ENCODE measurements around the gene SAMD11. TPM values are rescaled to one million over a fixed set of nuclear protein-coding genes. Genes with fewer than 3 reads are reported as not detected.

Gene SAMD11
- total and polyA plus RNA-seq, 2 of the 13 experiments (the other 11 are each of a cell fraction or from before 2014, with no cell fraction given), result 0.11 TPM; not detected in 1

DNA sequence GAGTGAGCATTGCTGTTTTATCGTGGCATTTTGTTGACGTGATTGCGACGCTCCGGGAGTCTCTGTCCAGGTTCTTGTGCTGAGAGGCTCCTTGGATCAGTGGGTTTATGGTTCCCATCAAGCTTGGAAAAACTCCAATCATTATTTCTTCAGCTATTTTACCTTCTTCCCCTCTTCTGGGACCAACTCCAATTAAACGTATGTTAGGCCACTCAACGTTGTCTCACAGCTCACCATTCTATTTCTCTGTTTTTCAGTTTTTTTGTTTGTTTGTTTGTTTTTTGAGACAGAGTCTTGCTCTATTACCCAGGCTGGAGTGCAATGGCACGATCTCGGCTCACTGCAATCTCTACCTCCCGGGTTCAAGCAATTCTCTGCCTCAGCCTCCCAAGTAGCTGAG is 68.2 kb downstream of the SAMD11 start (continued):
- TF ChIP-seq, protein P1, sequence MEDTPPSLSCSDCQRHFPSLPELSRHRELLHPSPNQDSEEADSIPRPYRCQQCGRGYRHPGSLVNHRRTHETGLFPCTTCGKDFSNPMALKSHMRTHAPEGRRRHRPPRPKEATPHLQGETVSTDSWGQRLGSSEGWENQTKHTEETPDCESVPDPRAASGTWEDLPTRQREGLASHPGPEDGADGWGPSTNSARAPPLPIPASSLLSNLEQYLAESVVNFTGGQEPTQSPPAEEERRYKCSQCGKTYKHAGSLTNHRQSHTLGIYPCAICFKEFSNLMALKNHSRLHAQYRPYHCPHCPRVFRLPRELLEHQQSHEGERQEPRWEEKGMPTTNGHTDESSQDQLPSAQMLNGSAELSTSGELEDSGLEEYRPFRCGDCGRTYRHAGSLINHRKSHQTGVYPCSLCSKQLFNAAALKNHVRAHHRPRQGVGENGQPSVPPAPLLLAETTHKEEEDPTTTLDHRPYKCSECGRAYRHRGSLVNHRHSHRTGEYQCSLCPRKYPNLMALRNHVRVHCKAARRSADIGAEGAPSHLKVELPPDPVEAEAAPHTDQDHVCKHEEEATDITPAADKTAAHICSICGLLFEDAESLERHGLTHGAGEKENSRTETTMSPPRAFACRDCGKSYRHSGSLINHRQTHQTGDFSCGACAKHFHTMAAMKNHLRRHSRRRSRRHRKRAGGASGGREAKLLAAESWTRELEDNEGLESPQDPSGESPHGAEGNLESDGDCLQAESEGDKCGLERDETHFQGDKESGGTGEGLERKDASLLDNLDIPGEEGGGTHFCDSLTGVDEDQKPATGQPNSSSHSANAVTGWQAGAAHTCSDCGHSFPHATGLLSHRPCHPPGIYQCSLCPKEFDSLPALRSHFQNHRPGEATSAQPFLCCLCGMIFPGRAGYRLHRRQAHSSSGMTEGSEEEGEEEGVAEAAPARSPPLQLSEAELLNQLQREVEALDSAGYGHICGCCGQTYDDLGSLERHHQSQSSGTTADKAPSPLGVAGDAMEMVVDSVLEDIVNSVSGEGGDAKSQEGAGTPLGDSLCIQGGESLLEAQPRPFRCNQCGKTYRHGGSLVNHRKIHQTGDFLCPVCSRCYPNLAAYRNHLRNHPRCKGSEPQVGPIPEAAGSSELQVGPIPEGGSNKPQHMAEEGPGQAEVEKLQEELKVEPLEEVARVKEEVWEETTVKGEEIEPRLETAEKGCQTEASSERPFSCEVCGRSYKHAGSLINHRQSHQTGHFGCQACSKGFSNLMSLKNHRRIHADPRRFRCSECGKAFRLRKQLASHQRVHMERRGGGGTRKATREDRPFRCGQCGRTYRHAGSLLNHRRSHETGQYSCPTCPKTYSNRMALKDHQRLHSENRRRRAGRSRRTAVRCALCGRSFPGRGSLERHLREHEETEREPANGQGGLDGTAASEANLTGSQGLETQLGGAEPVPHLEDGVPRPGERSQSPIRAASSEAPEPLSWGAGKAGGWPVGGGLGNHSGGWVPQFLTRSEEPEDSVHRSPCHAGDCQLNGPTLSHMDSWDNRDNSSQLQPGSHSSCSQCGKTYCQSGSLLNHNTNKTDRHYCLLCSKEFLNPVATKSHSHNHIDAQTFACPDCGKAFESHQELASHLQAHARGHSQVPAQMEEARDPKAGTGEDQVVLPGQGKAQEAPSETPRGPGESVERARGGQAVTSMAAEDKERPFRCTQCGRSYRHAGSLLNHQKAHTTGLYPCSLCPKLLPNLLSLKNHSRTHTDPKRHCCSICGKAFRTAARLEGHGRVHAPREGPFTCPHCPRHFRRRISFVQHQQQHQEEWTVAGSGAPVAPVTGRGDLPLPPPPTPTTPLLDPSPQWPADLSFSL (CRISPR knock-in tag; IDR thresholded peaks at IDR 0.05), result no peak
- no peak for TF ChIP-seq KAT7 (CRISPR knock-in tag; IDR thresholded peaks at IDR 0.05; ENCODE audit: borderline replicate concordance)

DNA sequence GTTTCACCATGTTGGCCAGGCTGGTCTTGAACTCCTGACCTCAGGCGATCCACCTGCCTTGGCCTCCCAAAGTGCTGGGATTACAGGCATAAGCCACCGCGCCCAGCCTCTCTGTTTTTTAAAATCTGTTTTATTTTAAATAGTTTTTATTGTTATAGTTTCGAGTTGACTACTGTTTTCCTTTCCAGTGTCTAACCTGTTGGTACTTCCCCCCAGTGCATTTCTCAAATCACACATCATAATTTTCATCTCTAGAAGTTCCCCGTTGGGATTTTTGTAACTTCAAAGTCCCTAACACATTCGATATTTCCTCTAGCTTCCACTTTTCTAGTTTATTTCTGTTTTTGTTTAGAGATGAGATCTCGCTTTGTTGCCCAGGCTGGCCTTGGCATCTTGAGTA is 68.6 kb downstream of the SAMD11 start:
- H3K9ac ChIP-seq (ENCODE audit: insufficient read depth, low read depth, low read length), result no peak overlapping the region
- ChIA-PET POLR2A (no interaction called here), CTCF (ENCODE audit: low intra/inter-chr PET ratio, low total read pairs) (no interaction called here)
- in situ Hi-C loops (cut with HindIII; ENCODE audit: extremely low pct_ligation_motif_present, low pct_unique_long_range_greater_than_20kb), result no loop called here
- no peak for FAIRE-seq
- no peak overlapping the region for H3K4me3 ChIP-seq (replicated peaks in 1 of 3; ENCODE audit: insufficient read depth in 1 of 3, low read depth in 2 of 3, low read length in 3 of 3)
- WGBS (ENCODE audit: low lambda C conversion rate), result 77% methylated on average over 7 of the region's 7 CpGs
- peaks cover 4% of the 10 kb centered on the region; the same call in 1 of the 2 replicates for H4K20me1 ChIP-seq (ENCODE audit: insufficient read depth, low read length)
- no peak for DNase-seq (ENCODE audit: low spot score)
- no peak overlapping the region for H3K4me2 ChIP-seq (ENCODE audit: low read depth, low read length)
- H3K9me3 ChIP-seq (ENCODE audit: low read length), result peaks cover 6% of the 10 kb centered on the region
- BruUV-seq (replicated peaks), result no TSS peak
- H3K79me2 ChIP-seq (ENCODE audit: insufficient read depth, low read length), result no peaks in the 10 kb centered on the region
- intact Hi-C loops (cut with micrococcal nuclease; ENCODE audit: unreplicated experiment), result no loop called here
- no peak overlapping the region for H3K27ac ChIP-seq (ENCODE audit: extremely low read length, insufficient read depth, low read length)
- no peaks in the 10 kb centered on the region for H3K36me3 ChIP-seq (replicated peaks in 1 of 2; ENCODE audit: control insufficient read depth in 1 of 2, insufficient read depth in 2 of 2, low read length in 2 of 2)
- no peak overlapping the region for H2AFZ ChIP-seq (ENCODE audit: low read length)
- peaks cover 26% of the 10 kb centered on the region for H3K4me1 ChIP-seq (ENCODE audit: insufficient read depth, low read length)
- H3K27me3 ChIP-seq (ENCODE audit: control insufficient read depth in 1 of 2, insufficient read depth in 2 of 2, low read length in 2 of 2), result peaks cover 0 to 9% of the 10 kb centered on the region in 2 experiments; a peak in 2 of 5 replicates
- ATAC-seq, result no peak
- no peak for TF ChIP-seq TEAD3 (CRISPR knock-in tag; optimal IDR thresholded peaks at IDR 0.05; ENCODE audit: borderline replicate concordance)
- no peak for TF ChIP-seq SMYD3 (CRISPR knock-in tag; IDR thresholded peaks at IDR 0.05)
- TF ChIP-seq HNRNPH1 (optimal IDR thresholded peaks at IDR 0.05; ENCODE audit: low read depth, low read length), result no peak
- TF ChIP-seq ZNF33B (CRISPR knock-in tag; IDR thresholded peaks at IDR 0.05), result no peak
- TF ChIP-seq, protein P2, sequence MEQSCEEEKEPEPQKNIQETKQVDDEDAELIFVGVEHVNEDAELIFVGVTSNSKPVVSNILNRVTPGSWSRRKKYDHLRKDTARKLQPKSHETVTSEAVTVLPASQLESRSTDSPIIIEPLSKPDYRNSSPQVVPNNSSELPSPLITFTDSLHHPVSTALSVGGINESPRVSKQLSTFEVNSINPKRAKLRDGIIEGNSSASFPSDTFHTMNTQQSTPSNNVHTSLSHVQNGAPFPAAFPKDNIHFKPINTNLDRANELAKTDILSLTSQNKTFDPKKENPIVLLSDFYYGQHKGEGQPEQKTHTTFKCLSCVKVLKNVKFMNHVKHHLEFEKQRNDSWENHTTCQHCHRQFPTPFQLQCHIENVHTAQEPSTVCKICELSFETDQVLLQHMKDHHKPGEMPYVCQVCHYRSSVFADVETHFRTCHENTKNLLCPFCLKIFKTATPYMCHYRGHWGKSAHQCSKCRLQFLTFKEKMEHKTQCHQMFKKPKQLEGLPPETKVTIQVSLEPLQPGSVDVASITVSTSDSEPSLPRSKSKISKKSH (CRISPR knock-in tag; IDR thresholded peaks at IDR 0.05; ENCODE audit: borderline replicate concordance), result no peak
- TF ChIP-seq ZNF383 (CRISPR knock-in tag; IDR thresholded peaks at IDR 0.05; ENCODE audit: borderline replicate concordance), result no peak
- TF ChIP-seq ZNF367 (CRISPR knock-in tag; IDR thresholded peaks at IDR 0.05; ENCODE audit: borderline replicate concordance), result no peak
- no peak for TF ChIP-seq FOXK2 (IDR thresholded peaks at IDR 0.05)
- TF ChIP-seq TRIM24 (CRISPR knock-in tag; IDR thresholded peaks at IDR 0.05), result no peak
- TF ChIP-seq GATAD1 (CRISPR knock-in tag; IDR thresholded peaks at IDR 0.05), result no peak

Measured in HepG2 (cell line).